Effector memory CD4-positive, alpha-beta T cell (primary cell): ENCODE data around the gene AP5S1.

Experiments
- DNase-seq, 3 donors: peaks; one replicate each; pipeline ENCODE4 v3.0.0-alpha.2; 2020
- H3K27ac ChIP-seq: 2 replicates; pipeline ENCODE4 v1.7.0; 2013; ENCODE audit warnings: mild to moderate bottlenecking, low read length, moderate library complexity; ENCODE audit not compliant: insufficient read depth, poor library complexity, severe bottlenecking
- H3K27me3 ChIP-seq: replicated peaks from 2 replicates; pipeline ENCODE4 v1.7.0; 2013; ENCODE audit warnings: mild to moderate bottlenecking, low read length; ENCODE audit not compliant: insufficient read depth, control insufficient read depth, poor library complexity, severe bottlenecking
- H3K36me3 ChIP-seq: 2 replicates; pipeline ENCODE4 v1.7.0; 2013; ENCODE audit warnings: mild to moderate bottlenecking, low read length, moderate library complexity; ENCODE audit not compliant: control insufficient read depth, insufficient read depth
- H3K4me1 ChIP-seq: 2 replicates; pipeline ENCODE4 v1.7.0; 2013; ENCODE audit warnings: low read length, mild to moderate bottlenecking; ENCODE audit not compliant: control insufficient read depth, insufficient read depth, poor library complexity, severe bottlenecking
- H3K4me3 ChIP-seq: 2 replicates; pipeline ENCODE4 v1.7.0; 2013; ENCODE audit warnings: low read length, low read depth, mild to moderate bottlenecking; ENCODE audit not compliant: insufficient read depth, poor library complexity, severe bottlenecking
- H3K9me3 ChIP-seq: 2 replicates; pipeline ENCODE4 v1.7.0; 2013; ENCODE audit warnings: mild to moderate bottlenecking, low read length, moderate library complexity; ENCODE audit not compliant: control insufficient read depth

Gene AP5S1

GRCh38 chr20:3874194-3874844 is 54.0 kb downstream of the AP5S1 start:
- Histone ChIP-seq H3K27me3 (no peaks in the 10 kb centered on the region), H3K27ac (no peak overlapping the region), H3K4me1 (no peaks in the 10 kb centered on the region), H3K4me3 (no peak overlapping the region), H3K9me3 (no peaks in the 10 kb centered on the region), H3K36me3 (peaks cover 3% of the 10 kb centered on the region)
- DNase-seq = no peak

GRCh38 chr20:3875378-3875974 is 55.1 kb downstream of the AP5S1 start:
- no peak for DNase-seq

GRCh38 chr20:3876000-3876399 is 55.7 kb downstream of the AP5S1 start:
- Histone ChIP-seq H3K4me1 (no peaks in the 10 kb centered on the region), H3K27me3 (no peaks in the 10 kb centered on the region), H3K4me3 (no peak overlapping the region), H3K27ac (no peak overlapping the region), H3K9me3 (no peaks in the 10 kb centered on the region), H3K36me3 (peaks cover 3% of the 10 kb centered on the region)
- no peak for DNase-seq

More at GRCh38 chr20:3875378-3875974, 55.1 kb downstream of the AP5S1 start:
- no peaks in the 10 kb centered on the region for H3K27me3 ChIP-seq
- no peak overlapping the region for H3K27ac ChIP-seq
- H3K4me3 ChIP-seq = no peak overlapping the region
- H3K4me1 ChIP-seq = no peaks in the 10 kb centered on the region
- peaks cover 3% of the 10 kb centered on the region for H3K36me3 ChIP-seq
- no peaks in the 10 kb centered on the region for H3K9me3 ChIP-seq

- Histone ChIP-seq H3K4me1 (no peaks in the 10 kb centered on the region), H3K4me3 (no peak overlapping the region), H3K27ac (no peak overlapping the region), H3K9me3 (no peaks in the 10 kb centered on the region), H3K36me3 (peaks cover 3% of the 10 kb centered on the region), H3K27me3 (no peaks in the 10 kb centered on the region)
- DNase-seq = no peak
These were observed 56.3 kb downstream of the AP5S1 start for GRCh38 chr20:3876676-3877075.
